Right lobe of liver (tissue), 4 donors: Measurements from ENCODE around the gene AQP12A.
"Not testable (repeated sequence)": the region's sequence is repeated elsewhere in the genome, so short reads cannot be mapped to it uniquely, and the experiment has no call there.

Experiments
- POLR2A ChIP-seq: fragments of 450-650 bp; IDR thresholded peaks from one replicate; pipeline ENCODE4 v1.6.1; 2017; ENCODE audit warnings: antibody characterized with exemption, mild to moderate bottlenecking
- TF ChIP-seq, protein P1 (sequence below), 4 donors: fragments of 200-600 bp in 3 of 4; fragments of 450-650 bp in 1 of 4; IDR thresholded peaks; one replicate each; pipeline versions ENCODE4 v1.5.1 to v1.8.0; 2016 to 2022; ENCODE audit warnings: antibody characterized with exemption in 4 of 4, mild to moderate bottlenecking in 2 of 4
- donor health status: DM: no; HTN: no; CAD: no.
- donor health status: DM: no; HTN: no; CAD: no.
- donor health status: DM: no; HTN: yes; CAD: no.

DNA sequence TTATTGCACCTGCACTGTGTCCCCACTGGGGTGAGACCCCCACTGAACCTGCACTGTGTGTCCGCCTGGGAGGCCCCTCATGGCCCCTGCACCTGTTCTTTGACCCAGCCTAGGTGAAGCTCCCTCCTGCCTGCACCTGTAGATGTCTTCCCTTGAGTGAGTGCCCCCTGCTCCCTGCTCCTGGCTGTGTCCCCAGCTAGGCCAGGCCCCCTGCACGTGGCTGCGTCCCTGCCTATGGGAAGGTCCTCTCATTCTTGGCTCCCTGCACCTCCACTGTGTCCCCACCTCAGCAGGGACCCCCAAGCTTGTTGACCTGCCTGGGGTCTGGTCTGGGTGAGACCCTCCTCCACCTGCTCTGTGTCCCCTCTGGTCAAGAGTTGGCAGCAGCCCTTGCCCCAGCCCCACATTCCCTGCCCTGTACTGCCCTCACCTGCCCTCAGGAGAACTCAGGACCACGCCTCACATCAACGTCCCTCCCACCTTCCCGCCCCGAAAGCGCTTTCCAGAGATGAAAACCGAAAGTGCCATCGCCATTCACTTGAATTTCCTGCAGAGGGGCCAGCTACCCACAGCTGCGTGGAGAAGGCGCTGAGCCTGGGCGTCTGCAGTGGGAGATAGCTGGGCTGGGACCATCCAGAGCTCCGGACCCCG lies 8.2 kb upstream of the AQP12A start:
- TF ChIP-seq, protein P1, sequence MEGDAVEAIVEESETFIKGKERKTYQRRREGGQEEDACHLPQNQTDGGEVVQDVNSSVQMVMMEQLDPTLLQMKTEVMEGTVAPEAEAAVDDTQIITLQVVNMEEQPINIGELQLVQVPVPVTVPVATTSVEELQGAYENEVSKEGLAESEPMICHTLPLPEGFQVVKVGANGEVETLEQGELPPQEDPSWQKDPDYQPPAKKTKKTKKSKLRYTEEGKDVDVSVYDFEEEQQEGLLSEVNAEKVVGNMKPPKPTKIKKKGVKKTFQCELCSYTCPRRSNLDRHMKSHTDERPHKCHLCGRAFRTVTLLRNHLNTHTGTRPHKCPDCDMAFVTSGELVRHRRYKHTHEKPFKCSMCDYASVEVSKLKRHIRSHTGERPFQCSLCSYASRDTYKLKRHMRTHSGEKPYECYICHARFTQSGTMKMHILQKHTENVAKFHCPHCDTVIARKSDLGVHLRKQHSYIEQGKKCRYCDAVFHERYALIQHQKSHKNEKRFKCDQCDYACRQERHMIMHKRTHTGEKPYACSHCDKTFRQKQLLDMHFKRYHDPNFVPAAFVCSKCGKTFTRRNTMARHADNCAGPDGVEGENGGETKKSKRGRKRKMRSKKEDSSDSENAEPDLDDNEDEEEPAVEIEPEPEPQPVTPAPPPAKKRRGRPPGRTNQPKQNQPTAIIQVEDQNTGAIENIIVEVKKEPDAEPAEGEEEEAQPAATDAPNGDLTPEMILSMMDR (IDR thresholded peaks at IDR 0.05) = not testable (repeated sequence)
- not testable (repeated sequence) for TF ChIP-seq POLR2A
